OCI-M1 (cell line): ENCODE measurements around the gene OR4S1.
"Not testable (repeated sequence)": the region's sequence is repeated elsewhere in the genome, so short reads cannot be mapped to it uniquely, and the experiment has no call there.

ENCODE experiments used
- DNase-seq: peaks from one replicate; lab custom pipeline; 2025; lab: John Stamatoyannopoulos, UW

OR4S1 gene, protein sequence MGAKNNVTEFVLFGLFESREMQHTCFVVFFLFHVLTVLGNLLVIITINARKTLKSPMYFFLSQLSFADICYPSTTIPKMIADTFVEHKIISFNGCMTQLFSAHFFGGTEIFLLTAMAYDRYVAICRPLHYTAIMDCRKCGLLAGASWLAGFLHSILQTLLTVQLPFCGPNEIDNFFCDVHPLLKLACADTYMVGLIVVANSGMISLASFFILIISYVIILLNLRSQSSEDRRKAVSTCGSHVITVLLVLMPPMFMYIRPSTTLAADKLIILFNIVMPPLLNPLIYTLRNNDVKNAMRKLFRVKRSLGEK

DNA sequence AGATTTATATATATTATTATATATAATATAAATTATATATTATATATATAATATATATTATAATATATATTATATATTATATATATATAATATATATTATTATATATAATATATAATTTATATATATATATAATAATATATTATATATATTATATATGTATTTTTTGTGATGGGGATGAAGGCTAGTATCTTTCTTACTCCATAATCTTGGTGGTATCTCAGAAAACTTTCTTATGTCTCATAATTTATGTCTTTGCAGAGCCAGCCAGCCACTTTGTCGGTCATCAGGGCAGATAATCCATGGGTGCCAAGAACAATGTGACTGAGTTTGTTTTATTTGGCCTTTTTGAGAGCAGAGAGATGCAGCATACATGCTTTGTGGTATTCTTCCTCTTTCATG lies at the start of gene OR4S1:
Gene OR4S1 (plus strand): TSS at position 301 of the 400 bp plus-strand sequence. CDS start 0 bp downstream, at position 301.
- DNase-seq = no peak

DNA sequence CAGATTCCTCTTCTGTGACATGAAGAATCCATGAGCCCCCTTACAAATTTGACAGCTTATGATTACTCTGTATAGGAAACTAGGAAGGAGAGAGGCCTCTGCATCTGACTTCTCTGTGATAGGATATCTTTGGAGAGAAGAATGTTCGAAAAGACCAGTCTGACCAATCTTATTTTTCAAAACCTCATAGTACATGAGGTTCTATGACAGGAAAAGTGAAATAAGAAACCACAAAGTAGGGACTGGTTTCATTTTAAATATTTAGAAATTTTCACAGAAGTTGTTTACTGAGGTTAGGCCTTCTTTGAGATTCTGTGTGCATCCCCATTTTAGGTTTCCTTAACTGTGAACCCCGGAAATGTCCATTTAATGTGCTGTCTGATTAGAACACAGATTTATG lies 44.4 kb upstream of the OR4S1 start:
- no peak for DNase-seq

DNA sequence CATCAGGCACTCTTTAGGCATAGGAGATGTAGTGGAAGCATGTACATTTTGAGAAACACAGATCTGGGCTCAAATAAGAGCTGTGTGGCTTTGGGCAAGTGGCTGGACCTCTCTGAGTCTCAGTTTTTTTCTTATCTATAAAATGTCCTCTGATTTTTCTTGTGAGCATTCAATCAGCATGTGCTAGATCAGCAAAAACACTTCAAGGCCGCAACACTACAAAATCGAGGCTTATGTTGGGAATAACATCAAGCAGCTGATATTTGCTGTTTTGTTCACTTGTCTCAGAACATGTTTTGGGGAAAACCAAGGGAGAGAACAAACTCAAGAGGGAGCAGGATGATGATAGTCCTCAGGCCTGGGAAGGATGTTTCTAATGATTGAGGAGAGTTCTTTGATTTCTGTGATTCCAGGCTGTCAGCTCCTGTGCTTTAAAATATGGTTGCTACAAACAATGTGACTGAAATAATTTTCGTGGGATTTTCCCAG lies 42.6 kb upstream of the OR4S1 start, which contains the start of gene OR4X1:
Gene OR4X1 (plus strand): TSS at position 439 of the 489 bp plus-strand sequence. CDS start 0 bp downstream, at position 439.
- DNase-seq = no peak

DNA sequence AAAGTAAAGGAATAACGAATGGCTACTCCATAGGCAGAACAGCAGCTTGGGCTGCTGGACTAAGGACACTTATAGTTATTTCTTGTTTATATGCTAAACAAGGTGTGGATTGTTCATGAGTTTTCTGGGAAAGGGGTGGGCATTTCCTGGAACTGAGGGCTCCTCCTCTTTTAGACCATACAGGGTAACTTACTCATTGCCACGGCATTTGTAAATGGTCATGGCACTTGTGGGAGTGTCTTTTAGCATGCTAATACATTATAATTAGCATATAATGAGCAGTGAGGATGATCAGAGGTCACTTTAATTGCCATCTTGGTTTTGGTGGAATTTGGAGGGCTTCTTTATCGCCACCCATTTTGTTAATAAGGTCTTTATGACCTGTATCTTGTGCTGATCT lies 35.4 kb upstream of the OR4S1 start:
- peak; percentile 77 for DNase-seq

DNA sequence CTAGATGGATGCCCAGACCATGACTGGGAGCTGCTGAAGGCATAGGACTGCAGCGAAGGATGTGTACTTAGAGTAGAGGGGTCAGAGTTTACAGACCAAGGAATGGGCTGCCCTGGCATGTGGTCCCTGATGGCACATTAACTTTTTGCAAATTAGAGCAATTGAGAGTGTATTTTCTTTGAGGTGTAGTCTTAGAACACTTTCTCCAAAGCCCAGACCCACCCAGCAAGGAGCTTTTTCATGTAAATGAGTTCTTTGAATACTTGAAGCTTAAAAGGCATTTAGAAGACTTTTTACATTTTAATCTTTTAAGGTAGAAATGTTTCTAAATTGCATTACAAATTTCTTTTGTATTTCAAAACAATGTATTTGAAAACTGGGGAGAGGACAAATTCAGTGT lies 33.4 kb upstream of the OR4S1 start:
- no peak for DNase-seq

DNA sequence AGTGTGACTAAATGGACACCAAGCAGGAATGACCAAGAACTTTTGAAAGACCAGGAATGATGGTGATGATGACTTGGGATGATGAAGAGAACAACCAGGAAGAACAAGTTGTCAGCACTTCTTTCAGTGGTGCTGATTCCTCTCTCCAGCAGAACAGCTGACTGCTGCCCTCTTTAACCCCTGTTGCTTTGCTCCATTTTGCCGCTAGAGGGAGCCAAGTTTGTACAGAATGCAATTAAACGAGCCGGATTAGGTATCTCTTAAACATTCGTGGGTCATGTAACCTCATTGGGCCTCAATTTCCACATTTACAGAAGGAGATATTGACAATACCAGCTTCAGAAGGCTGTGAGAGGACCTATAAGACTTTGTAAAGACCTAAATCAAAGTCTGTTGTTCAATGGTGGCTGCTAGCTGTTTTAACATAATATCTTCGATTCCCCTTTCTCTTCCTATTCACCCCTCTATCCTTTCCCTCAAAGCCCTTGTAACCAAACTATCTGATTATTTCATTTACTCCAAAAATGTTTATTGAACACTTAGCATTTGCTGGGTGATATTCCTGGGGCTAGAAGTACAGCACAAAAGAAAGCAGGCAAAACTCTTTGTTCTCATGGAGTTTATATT lies 1.9 kb downstream of the OR4S1 start:
- DNase-seq = peak; percentile 85

DNA sequence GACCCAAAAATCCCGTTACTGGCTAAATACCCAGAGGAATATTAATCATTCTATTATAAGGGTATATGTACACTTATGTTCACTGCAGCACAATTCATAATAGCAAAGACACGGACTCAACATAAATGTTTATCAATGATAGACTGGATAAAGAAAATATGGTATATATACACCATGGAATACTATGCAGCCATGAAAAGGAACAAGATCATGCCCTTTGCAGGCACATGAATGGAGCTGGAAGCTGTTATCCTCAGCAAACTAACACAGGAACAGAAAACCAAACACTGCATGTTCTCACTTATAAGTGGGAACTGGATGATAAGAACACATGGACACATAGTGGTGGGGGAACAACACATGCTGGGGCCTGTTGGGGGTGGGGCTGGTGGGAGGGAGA lies 7.6 kb downstream of the OR4S1 start:
- not testable (repeated sequence) for DNase-seq

DNA sequence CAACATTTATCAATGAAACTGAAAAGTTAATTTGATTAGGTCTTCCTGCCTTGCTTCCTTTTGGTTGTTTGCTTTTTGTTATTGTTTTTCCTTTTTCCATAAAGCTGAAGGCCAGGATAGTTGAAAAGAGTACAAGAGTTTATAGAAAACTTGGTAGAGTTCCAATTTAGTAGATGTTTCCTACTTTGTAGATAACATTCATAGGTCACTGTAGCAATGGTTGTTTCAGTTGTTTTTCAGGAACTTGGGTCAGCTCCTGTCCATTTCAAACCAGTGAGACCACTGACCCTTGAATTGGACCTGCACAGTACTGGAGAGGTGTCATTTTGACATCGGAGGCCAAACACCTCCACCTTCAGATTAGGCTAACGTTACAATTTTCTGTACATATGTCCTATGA lies 13.8 kb downstream of the OR4S1 start:
- DNase-seq = not testable (repeated sequence)

DNA sequence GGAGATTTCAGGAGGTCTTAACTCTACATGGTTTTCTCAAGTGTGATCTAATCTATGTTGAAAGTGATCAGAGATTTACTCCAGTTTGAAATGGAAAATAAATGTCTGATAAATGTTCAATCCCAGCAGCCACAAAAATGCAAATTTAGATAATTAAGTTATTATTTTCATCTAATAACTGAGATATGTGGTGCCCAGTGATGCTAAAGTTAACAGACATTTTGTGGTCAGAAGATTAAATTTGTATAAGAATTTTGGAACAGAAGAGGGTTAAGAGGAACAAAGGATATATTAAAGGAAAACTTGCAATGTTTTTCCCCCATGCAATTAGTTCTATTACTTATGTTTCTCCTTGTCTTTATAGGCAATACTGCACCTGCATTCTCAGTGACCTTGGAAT lies 18.6 kb downstream of the OR4S1 start, which contains the start of gene OR4C3:
Gene OR4C3 (plus strand): TSS at position 301 of the 400 bp plus-strand sequence. CDS start 102 bp downstream, outside the sequence.
- DNase-seq = not testable (repeated sequence)

DNA sequence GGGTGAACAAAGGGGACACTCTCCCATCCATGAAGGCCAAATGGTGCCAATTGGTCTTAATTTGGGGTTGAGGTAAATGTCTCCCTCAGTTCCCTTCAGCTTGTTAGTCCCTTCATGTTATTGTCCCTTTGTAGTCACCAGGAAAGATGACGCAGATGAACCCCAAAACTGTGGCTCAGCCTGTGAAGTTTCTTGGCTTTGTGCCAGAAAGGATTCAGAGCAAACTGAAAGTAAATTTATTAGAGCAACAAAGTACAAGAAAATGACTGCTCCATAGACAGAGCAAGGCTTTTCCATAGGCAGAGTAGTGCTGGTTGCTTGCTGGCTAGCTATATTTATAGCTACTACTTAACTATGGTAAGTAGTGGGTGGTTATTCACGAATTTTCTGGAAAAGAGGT lies 35.4 kb downstream of the OR4S1 start:
- no peak for DNase-seq

DNA sequence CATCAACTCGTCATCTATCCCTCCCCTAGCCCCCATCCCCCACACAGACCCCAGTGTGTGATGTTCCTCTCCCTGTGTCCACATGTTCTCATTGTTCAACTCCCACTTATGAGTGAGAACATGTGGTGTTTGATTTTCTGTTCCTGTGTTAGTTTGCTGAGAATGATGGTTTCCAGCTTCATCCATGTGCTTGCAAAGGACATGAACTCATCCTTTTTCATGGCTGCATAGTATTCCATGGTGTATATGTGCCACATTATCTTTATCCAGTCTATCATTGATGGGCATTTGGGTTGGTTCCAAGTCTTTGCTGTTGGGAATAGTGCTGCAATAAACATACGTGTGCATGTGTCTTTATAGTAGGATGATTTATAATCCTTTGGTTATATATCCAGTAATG lies 36.5 kb downstream of the OR4S1 start:
- DNase-seq = not testable (repeated sequence)

DNA sequence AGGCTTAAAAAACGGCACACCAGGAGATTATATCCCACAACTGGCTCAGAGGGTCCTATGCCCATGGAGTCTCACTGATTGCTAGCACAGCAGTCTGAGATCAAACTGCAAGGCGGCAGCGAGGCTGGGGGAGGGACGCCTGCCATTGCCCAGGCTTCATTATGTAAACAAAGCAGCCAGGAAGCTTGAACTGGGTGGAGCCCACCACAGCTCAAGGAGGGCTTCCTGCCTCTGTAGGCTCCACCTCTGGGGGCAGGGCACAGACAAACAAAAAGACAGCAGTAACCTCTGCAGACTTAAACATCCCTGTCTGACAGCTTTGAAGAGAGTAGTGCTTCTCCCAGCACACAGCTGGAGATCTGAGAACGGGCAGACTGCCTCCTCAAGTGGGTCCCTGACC lies 40.3 kb downstream of the OR4S1 start:
- not testable (repeated sequence) for DNase-seq

DNA sequence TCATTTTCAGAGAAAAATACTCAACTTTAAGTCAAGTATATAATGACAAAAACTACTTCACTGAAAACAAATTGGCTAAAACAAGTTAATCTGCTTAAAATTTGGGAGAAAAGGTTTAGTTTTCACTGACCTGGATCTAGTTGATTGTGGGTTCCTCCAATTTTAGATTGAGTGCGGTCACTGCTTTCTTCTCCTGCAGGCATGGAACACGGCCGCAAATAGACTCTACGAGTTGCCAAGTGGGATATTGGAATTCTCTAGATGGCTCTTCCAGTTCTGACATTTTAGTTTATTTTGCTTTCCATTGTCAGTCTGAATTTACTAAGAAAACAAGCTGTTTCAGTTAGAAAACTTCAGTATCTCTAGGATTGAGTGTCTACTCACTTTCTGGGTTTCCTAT lies 48.0 kb downstream of the OR4S1 start:
- DNase-seq = no peak

DNA sequence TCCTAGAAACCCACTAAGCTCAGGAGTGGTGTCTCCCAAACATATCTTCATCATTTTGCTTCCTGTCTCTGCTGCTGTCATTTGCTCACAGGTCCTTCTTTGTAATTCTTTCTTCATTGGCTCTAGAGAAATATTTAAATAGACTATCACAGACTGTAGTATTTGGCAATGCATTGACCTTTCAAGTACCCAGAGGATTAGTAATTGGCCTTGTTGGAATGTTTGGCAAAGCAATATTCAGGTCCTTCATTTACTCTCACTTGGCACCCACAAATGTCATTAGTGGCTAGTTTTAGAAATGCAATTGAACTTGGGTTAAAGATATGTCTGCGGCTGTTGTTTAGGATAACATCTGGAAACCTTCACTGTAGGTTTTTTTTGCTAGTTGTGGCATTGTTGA lies 48.7 kb downstream of the OR4S1 start:
- no peak for DNase-seq
